Stimulated activated CD4-positive, alpha-beta T cell treated with anti-CD3 and anti-CD28 coated beads, Interleukin-2, amount 100 ng/mL, for 24 hours (primary cell): ENCODE data around the gene INPP5E.

ENCODE experiments used
- DNase-seq, 2 donors: peaks; one replicate each; pipeline ENCODE4 v3.0.0-alpha.2; 2020

Gene INPP5E

GRCh38 chr9:136472640-136473353 is 33.2 kb upstream of the INPP5E start:
- DNase-seq = no peak

- DNase-seq = no peak
Observed at GRCh38 chr9:136471802-136472487, 32.3 kb upstream of the INPP5E start.

DNA sequence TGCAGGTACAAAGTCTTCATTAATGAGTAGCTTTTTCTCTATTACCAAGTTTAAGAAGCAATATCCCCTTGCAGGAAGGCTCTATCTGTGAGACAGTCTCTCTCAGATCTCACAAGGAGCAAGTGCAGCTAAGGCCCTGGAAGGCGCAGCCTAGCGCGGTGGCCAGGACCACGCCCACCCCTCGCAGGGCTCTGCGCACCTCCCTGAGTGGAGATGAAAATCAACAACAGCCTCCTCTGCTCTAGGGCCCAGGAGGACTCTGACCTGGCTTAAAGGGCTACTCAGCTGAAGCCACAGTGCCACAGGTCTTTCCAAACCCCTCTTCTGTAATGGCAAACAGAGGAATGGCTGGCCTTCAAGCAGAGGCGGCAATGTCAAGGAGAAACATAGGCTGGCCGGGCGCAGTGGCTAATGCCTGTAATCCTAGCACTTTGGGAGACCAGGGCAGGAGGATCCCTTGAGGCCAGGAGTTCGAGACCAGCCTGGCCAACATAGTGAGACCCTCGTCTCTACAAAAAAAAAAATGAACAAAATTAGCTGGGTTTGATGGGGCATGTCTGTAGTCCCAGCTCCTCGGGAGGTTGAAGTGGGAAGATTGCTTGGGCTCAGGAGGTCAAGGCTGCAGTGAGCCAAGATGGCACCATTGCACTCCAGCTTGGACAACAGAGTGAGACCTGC is 31.3 kb upstream of the INPP5E start:
- no peak for DNase-seq

DNA sequence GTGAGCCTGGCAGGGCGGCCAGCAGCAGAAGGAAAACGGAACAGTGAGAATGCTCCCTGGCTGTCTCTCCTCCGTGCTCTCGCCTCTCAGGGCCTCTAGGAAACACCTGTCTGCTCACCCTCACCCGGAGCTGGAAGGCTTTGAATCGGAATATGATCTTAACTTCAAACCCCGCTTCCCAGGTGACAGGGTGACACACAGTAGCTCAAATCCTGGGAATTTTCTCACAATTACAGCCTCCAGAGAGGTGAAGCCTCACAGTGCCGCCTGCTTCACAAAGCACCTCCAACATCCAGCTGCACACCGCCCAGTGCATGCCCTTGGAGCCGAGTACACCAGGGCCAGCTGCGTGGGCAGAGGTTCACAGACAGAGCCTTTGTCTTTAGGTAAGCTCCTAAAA is 30.7 kb upstream of the INPP5E start:
- no peak for DNase-seq

GRCh38 chr9:136467766-136468165 is 28.1 kb upstream of the INPP5E start:
- no peak for DNase-seq

DNA sequence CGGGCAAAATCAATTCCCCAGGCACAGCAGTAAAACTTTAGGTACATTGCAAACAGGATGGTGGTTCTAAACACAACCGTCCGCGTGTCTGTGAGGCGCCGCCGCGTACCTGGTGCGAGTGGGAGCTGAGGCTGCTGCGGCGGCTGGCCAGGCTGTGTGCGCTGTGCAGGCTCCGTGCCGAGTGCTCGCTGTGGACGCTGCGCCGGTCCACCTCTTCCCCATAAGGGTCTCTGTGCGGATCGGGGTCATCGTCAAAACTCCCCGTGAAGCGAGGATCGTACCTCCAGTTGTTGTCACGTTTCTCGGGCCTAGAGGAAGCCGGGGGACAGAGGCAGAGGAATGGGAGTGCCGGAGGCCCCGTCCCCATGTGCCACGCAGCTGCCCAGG is 26.5 kb upstream of the INPP5E start:
- no peak for DNase-seq

- no peak for DNase-seq
Observed at GRCh38 chr9:136465500-136466154, 26.0 kb upstream of the INPP5E start.

- no peak for DNase-seq
Observed at GRCh38 chr9:136464241-136464640, 24.6 kb upstream of the INPP5E start.

DNA sequence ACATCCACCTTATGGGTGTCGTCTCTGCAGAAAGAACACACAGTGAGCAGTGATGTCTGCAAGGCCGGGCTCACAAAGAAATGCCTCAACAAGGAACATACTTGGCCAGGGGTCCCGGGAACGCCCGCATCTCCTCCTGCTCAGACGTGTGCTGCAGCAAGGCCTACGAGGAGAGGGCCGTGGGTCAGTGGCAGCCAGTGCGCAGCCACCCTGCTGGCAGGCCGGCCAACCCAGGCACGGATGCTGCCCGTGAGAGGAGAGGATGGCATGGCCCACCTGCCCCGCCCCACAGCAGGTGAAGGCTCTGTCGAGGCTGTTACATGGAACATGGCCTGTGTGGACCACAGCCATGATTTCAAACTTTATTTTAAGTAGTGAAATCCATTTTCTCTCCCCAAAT is 23.9 kb upstream of the INPP5E start:
- DNase-seq = no peak

DNA sequence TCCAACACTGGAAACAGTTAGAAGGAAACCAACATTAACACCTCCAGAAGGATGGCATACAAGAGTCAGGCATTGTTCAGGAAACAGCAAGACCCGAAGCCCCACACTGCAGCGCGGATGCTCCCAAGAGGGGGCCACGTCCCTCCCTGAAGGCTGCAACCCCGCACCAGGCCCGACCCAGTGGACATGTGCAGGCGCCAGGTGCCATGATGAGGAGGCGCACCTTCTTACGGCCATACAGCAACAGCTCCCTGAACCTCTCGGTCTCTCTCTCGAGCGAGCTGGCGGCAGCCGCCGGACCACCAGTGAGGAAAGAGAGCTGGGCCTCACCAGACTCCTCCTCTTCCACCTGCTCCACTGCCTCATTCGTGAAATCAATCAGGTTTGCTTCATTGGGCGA is 23.0 kb upstream of the INPP5E start:
- DNase-seq = no peak

DNA sequence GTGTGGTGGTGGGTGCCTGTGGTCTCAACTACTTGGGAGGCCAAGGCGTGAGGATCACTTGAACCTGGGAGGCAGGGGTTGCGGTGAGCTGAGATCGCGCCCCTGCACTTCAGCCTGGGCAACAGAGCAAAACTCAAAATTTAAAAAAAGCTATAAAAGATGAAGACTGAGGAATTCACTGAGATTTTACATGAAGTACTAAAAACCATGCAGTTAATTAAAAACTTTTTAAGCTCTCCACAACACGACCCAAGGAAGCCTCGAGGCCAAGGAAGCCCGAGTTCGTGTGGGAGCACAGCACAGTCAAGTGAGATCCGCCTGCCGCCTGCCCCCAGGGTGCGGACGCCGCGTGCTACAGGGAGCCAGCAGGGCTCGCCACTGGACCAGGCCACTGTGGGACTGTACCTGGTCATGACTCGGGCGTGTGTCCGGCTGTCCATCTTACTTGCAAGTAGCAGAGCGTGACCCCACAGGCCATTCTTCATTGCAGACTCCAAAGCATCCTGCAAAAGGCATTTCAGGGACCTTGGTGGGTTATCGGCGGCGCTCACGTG is 21.2 kb upstream of the INPP5E start:
- no peak for DNase-seq

DNA sequence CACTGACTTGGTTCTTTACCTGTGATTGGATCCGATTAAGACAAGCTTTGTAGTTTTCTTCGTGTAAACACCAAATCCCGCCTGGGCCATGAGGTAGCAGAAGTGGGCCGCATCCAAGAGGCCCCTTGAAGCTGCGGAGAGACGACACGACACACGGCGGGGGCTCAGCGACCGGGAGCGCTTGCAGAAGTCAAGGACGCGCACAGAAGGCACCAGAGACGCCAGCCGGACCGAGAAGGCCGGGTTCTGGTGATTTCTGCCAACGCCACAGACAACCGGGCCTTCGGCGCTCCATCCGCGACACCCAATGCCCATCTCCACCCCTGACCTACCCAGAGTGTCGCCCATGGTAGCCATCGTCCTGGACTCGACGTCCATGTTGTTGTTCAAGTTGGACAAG is 19.8 kb upstream of the INPP5E start:
- DNase-seq = no peak

DNA sequence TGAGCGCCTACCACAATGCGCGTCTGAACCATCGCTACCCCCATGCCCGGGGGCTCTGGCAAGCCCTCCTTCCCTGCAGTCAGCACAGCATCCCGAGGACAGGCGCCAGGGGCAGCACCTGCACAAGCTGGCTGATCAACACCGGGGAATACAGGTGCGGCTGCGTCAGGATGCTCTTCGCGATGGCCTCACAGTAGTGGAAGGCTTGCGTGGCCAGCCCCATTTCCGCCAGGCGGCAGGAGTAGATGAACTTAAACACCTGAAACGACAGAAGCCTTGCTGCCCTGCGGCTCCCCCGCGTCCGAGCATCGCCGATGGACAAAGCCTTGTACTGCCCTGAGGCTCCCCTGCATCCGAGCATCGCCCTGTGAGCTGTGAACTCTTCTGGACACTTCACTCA is 17.7 kb upstream of the INPP5E start:
- no peak for DNase-seq

- no peak for DNase-seq
Observed at GRCh38 chr9:136456258-136456657, 16.6 kb upstream of the INPP5E start.

DNA sequence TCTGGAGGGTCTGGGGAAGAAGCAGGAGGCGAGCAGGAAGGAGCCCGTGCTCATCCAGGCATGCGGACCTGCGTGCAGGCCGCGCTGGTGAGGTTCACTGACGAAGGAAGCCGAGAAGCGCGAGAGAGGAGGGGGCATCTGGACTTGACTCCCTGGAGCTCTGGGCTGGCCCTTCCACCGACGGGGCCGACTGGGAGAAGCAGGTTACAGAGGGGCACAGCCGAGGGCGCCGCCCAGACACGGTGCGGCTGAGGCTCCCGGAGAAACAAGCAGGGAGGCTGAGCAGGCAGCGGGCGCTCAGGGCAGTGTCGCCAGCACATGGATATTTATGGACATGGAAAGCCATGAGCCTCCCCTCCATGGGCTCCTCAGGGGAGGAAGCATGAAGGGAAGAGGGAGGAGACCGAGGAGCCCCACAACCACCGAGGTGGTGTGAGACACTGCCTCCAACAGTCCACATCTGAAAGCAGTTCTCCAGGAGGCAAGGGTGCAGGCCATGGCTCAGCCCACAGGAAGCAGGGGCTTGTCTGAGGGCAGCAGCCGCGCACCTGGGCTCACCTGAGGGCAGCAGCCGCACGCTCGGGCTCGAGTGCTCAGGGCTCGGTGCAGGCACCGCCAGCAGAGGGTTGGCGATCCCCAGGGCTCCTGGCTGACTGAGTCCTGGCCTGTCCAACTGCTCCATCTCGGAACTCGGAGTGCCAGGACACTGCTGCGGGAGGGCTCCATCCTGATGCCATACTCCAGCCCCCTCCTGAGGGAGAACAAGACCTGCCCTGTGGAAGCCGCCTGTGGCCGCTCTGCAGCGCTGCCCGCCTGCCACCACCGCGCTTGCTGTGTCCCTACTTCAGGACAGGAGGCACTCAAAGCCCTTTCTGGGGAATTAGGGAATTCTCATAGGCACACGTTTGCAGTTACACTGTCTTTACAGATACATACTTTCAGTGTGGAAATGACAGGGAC is 15.7 kb upstream of the INPP5E start:
- DNase-seq = no peak

GRCh38 chr9:136454026-136454796 is 14.6 kb upstream of the INPP5E start:
- no peak for DNase-seq

GRCh38 chr9:136453326-136453725 is 13.7 kb upstream of the INPP5E start:
- no peak for DNase-seq

- no peak for DNase-seq
Observed at GRCh38 chr9:136451221-136451877, 11.7 kb upstream of the INPP5E start.

- DNase-seq = no peak
Observed at GRCh38 chr9:136448655-136449054, 9.0 kb upstream of the INPP5E start.

DNA sequence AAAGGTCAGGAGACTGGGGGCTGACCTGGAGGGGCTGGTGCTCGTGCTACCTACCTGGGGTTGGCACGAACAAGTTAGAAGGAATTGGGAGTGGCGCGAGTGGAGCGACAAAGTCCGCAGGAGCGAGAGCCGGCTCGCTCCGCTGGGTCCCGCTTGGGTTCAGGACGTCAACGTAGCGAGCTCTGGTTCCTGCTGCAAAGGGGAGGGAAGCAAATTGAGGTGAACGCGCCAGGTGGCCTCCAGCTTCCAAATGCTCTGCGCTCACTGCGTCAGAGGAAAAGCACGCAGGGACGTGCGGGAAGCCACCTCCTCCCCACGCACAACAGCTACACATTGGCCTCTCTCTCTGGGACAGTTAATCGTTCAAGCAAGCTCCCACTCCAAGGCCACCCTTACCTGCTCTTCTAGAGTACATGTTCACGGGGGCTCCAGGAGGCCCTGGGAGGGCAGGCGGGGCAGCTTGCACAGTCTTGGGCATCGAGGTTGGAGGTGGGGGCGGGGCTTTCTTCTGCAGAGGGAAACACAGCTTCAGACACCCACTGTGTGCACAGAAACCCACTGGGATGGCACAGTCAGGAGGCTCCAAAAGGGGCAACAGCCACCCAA is 7.6 kb upstream of the INPP5E start:
- DNase-seq = no peak
